ENCODE measurements around the gene FMO2.
A peak's percentile ranks its signal among the peaks of the same experiment; 100 is the strongest.

FMO2 gene

GRCh38 chr1:171207377-171207776, 22.3 kb downstream of the FMO2 start:
- no peak overlapping the region for H4K12ac ChIP-seq (ENCODE audit: low read depth, low read length)
- H2BK5ac ChIP-seq (ENCODE audit: low read depth, low read length, poor library complexity), result no peak overlapping the region

GRCh38 chr1:171210355-171210754, 25.3 kb downstream of the FMO2 start:
- no peak overlapping the region for H3K4me2 ChIP-seq (ENCODE audit: low read length)
- no peaks in the 10 kb centered on the region for H3K9me3 ChIP-seq (ENCODE audit: insufficient read depth, low read depth, low read length)
- no peak overlapping the region for H3K23ac ChIP-seq (ENCODE audit: low read length)
- H3K27me3 ChIP-seq (ENCODE audit: insufficient read depth, low read length), result no peaks in the 10 kb centered on the region
- H3K18ac ChIP-seq (ENCODE audit: low read length), result no peak overlapping the region
- H3K27ac ChIP-seq (ENCODE audit: low read depth, low read length), result no peak overlapping the region
- no peak overlapping the region for H4K91ac ChIP-seq (ENCODE audit: low read depth, low read length)
- H3K4ac ChIP-seq (ENCODE audit: low read depth, low read length), result no peak overlapping the region
- H2BK12ac ChIP-seq (ENCODE audit: low read length), result no peak overlapping the region
- no peak overlapping the region for H3K4me3 ChIP-seq (ENCODE audit: low read depth, low read length)
- H3K9ac ChIP-seq (ENCODE audit: low read length), result no peak overlapping the region
- no peak overlapping the region for H4K8ac ChIP-seq (ENCODE audit: low read depth, low read length)
- H2AK5ac ChIP-seq (ENCODE audit: low read length), result no peak overlapping the region
- H2AFZ ChIP-seq (ENCODE audit: insufficient read depth, low read length, poor library complexity), result no peak overlapping the region
- DNase-seq, result peak in 1 of 2 donors; percentile 7
- H3K79me1 ChIP-seq (ENCODE audit: low read length), result peaks cover 2% of the 10 kb centered on the region
- H3K36me3 ChIP-seq (ENCODE audit: control insufficient read depth in 1 of 2, insufficient read depth in 2 of 2, low read length in 2 of 2), result no peaks in the 10 kb centered on the region
- no peaks in the 10 kb centered on the region for H3K79me2 ChIP-seq (ENCODE audit: control insufficient read depth, insufficient read depth, low read length, poor library complexity)
- no peak overlapping the region for H2BK120ac ChIP-seq (ENCODE audit: insufficient read depth, low read length, poor library complexity)
- no CpG with 5 or more reads among the region's 1 CpG for WGBS (ENCODE audit: extremely low coverage, insufficient coverage, insufficient read length)
- no peak overlapping the region for H2BK5ac ChIP-seq (ENCODE audit: low read depth, low read length, poor library complexity)
- H3K14ac ChIP-seq (ENCODE audit: low read length), result no peak overlapping the region
- H4K12ac ChIP-seq (ENCODE audit: low read depth, low read length), result no peak overlapping the region
- H3K4me1 ChIP-seq (ENCODE audit: control insufficient read depth in 1 of 2, insufficient read depth in 2 of 2, low read length in 2 of 2), result no peaks in the 10 kb centered on the region

More at GRCh38 chr1:171207377-171207776, 22.3 kb downstream of the FMO2 start:
- no peak overlapping the region for H3K14ac ChIP-seq (ENCODE audit: low read length)
- no peak overlapping the region for H4K91ac ChIP-seq (ENCODE audit: low read depth, low read length)
- H3K4me1 ChIP-seq (ENCODE audit: control insufficient read depth in 1 of 2, insufficient read depth in 2 of 2, low read length in 2 of 2), result no peaks in the 10 kb centered on the region
- H3K27ac ChIP-seq (ENCODE audit: low read depth, low read length), result no peak overlapping the region
- no peak for DNase-seq
- no peak overlapping the region for H3K9ac ChIP-seq (ENCODE audit: low read length)
- H3K27me3 ChIP-seq (ENCODE audit: insufficient read depth, low read length), result no peaks in the 10 kb centered on the region
- H3K9me3 ChIP-seq (ENCODE audit: insufficient read depth, low read depth, low read length), result no peaks in the 10 kb centered on the region
- no peak overlapping the region for H3K4ac ChIP-seq (ENCODE audit: low read depth, low read length)
- WGBS (ENCODE audit: extremely low coverage, insufficient coverage, insufficient read length), result no CpG with 5 or more reads among the region's 2 CpGs
- no peak overlapping the region for H3K4me2 ChIP-seq (ENCODE audit: low read length)
- no peak overlapping the region for H3K23ac ChIP-seq (ENCODE audit: low read length)
- H2AK5ac ChIP-seq (ENCODE audit: low read length), result no peak overlapping the region
- no peak overlapping the region for H4K8ac ChIP-seq (ENCODE audit: low read depth, low read length)
- H3K18ac ChIP-seq (ENCODE audit: low read length), result no peak overlapping the region
- peaks cover 2% of the 10 kb centered on the region for H3K79me1 ChIP-seq (ENCODE audit: low read length)
- H3K79me2 ChIP-seq (ENCODE audit: control insufficient read depth, insufficient read depth, low read length, poor library complexity), result no peaks in the 10 kb centered on the region
- H3K4me3 ChIP-seq (ENCODE audit: low read depth, low read length), result no peak overlapping the region
- H2BK12ac ChIP-seq (ENCODE audit: low read length), result no peak overlapping the region
- no peak overlapping the region for H2BK120ac ChIP-seq (ENCODE audit: insufficient read depth, low read length, poor library complexity)
- H2AFZ ChIP-seq (ENCODE audit: insufficient read depth, low read length, poor library complexity), result no peak overlapping the region
- no peaks in the 10 kb centered on the region for H3K36me3 ChIP-seq (ENCODE audit: control insufficient read depth in 1 of 2, insufficient read depth in 2 of 2, low read length in 2 of 2)

- Histone ChIP-seq H2BK120ac (ENCODE audit: insufficient read depth, low read length, poor library complexity) (no peak overlapping the region), H3K9me3 (ENCODE audit: insufficient read depth, low read depth, low read length) (peaks cover 1% of the 10 kb centered on the region), H3K9ac (ENCODE audit: low read length) (no peak overlapping the region), H3K79me2 (ENCODE audit: control insufficient read depth, insufficient read depth, low read length, poor library complexity) (no peaks in the 10 kb centered on the region), H3K4me1 (ENCODE audit: control insufficient read depth in 1 of 2, insufficient read depth in 2 of 2, low read length in 2 of 2) (peaks cover 2% of the 10 kb centered on the region in 2 experiments), H3K4ac (ENCODE audit: low read depth, low read length) (no peak overlapping the region), H4K8ac (ENCODE audit: low read depth, low read length) (no peak overlapping the region), H3K36me3 (ENCODE audit: control insufficient read depth in 1 of 2, insufficient read depth in 2 of 2, low read length in 2 of 2) (no peaks in the 10 kb centered on the region), H2AFZ (ENCODE audit: insufficient read depth, low read length, poor library complexity) (no peak overlapping the region), H2BK12ac (ENCODE audit: low read length) (peak overlapping the region; percentile 50), H4K12ac (ENCODE audit: low read depth, low read length) (no peak overlapping the region), H3K14ac (ENCODE audit: low read length) (no peak overlapping the region), H3K4me3 (ENCODE audit: low read depth, low read length) (no peak overlapping the region), H2AK5ac (ENCODE audit: low read length) (no peak overlapping the region), H3K4me2 (ENCODE audit: low read length) (no peak overlapping the region), H2BK5ac (ENCODE audit: low read depth, low read length, poor library complexity) (no peak overlapping the region), H3K27ac (ENCODE audit: low read depth, low read length) (no peak overlapping the region), H3K23ac (ENCODE audit: low read length) (no peak overlapping the region), H3K27me3 (ENCODE audit: insufficient read depth, low read length) (no peaks in the 10 kb centered on the region), H3K18ac (ENCODE audit: low read length) (no peak overlapping the region), H3K79me1 (ENCODE audit: low read length) (peaks cover 2% of the 10 kb centered on the region), H4K91ac (ENCODE audit: low read depth, low read length) (peak overlapping the region; percentile 28)
- DNase-seq, result no peak
- no CpG with 5 or more reads among the region's 3 CpGs for WGBS (ENCODE audit: extremely low coverage, insufficient coverage, insufficient read length)
Observed at GRCh38 chr1:171212607-171213351, 27.7 kb downstream of the FMO2 start.

- Histone ChIP-seq H3K4me3 (ENCODE audit: low read depth, low read length) (no peak overlapping the region), H2AK5ac (ENCODE audit: low read length) (no peak overlapping the region), H3K23ac (ENCODE audit: low read length) (no peak overlapping the region), H3K27ac (ENCODE audit: low read depth, low read length) (no peak overlapping the region), H4K12ac (ENCODE audit: low read depth, low read length) (no peak overlapping the region), H2BK5ac (ENCODE audit: low read depth, low read length, poor library complexity) (no peak overlapping the region), H3K4ac (ENCODE audit: low read depth, low read length) (no peak overlapping the region), H2AFZ (ENCODE audit: insufficient read depth, low read length, poor library complexity) (no peak overlapping the region), H3K14ac (ENCODE audit: low read length) (no peak overlapping the region), H2BK120ac (ENCODE audit: insufficient read depth, low read length, poor library complexity) (no peak overlapping the region), H3K79me2 (ENCODE audit: control insufficient read depth, insufficient read depth, low read length, poor library complexity) (peaks cover 2% of the 10 kb centered on the region), H3K9ac (ENCODE audit: low read length) (no peak overlapping the region), H3K36me3 (ENCODE audit: control insufficient read depth in 1 of 2, insufficient read depth in 2 of 2, low read length in 2 of 2) (peaks cover 0 to 1% of the 10 kb centered on the region in 2 experiments), H3K9me3 (ENCODE audit: insufficient read depth, low read depth, low read length) (peaks cover 1% of the 10 kb centered on the region), H3K27me3 (ENCODE audit: insufficient read depth, low read length) (no peaks in the 10 kb centered on the region), H3K18ac (ENCODE audit: low read length) (no peak overlapping the region), H2BK12ac (ENCODE audit: low read length) (no peak overlapping the region), H3K4me2 (ENCODE audit: low read length) (no peak overlapping the region), H4K91ac (ENCODE audit: low read depth, low read length) (peak overlapping the region; percentile 51), H3K4me1 (ENCODE audit: control insufficient read depth in 1 of 2, insufficient read depth in 2 of 2, low read length in 2 of 2) (peaks cover 6 to 9% of the 10 kb centered on the region in 2 experiments), H3K79me1 (ENCODE audit: low read length) (peaks cover 9% of the 10 kb centered on the region), H4K8ac (ENCODE audit: low read depth, low read length) (no peak overlapping the region)
- no peak for DNase-seq
- no CpG with 5 or more reads among the region's 12 CpGs for WGBS (ENCODE audit: extremely low coverage, insufficient coverage, insufficient read length)
Observed at GRCh38 chr1:171213559-171214454, 28.7 kb downstream of the FMO2 start.
